Effector CD4-positive, alpha-beta T cell (primary cell): Measurements from ENCODE around the gene ANTXR1.

Experiments
- DNase-seq: peaks from one replicate; pipeline ENCODE4 v3.0.0-alpha.2; 2020

The ANTXR1 gene

GRCh38 chr2:69188182-69188900 is 175.4 kb downstream of the ANTXR1 start:
- no peak for DNase-seq

GRCh38 chr2:69190743-69191404 is 177.9 kb downstream of the ANTXR1 start:
- DNase-seq, result no peak

DNA sequence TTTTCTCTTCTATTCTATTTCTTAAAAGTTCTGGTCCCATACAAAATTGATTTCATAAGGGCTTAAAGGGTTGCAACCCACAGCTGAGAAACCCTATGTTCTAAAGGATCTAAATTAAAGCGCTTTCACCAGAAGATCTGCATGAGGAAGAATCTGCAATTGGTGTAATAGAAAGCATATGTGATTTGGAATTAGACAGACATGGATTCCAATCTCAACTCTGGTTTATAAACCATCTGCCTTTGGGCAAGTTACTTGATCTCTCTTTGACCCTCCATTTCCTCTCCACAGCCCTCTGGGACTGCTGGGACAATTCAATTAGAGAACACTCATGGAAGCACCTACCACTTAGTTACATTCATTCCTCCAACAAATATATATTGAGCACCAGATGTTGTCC is 178.7 kb downstream of the ANTXR1 start:
- no peak for DNase-seq

DNA sequence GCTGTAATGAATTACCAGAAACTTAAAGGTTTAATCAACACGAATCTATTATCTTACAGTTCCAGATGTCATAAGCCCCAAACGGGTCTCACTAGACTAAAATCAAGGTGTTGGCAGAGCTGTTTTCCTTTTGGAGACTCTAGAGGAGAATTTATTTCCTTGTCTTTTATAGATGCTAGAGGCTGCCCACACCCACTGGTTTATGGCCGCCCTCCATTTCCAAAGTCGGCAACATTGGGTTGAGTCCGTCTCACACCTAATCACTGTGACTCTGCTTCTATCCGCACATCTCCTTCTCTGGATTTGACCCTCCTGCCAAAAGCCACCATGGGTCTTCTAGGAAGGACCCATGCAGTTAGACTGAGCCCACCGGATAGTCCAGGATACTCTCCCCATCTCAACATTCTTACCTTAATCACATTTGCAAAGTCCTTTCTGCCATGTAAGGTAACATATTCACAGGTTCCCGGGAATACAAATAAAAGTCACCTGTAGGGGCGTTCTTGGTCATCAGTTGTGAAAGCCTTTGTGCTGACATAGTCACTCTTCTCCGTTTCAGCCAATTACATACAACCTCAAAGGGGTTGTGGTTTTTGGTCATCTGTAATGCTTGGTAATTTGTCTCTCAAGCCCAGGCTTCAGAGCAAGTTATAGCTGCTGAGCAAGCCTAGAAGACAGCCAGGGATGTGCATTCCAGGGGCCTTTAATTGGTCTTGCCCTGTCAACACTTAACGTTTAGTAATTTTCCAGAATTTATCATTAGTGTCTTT is 179.4 kb downstream of the ANTXR1 start:
- DNase-seq, result no peak

DNA sequence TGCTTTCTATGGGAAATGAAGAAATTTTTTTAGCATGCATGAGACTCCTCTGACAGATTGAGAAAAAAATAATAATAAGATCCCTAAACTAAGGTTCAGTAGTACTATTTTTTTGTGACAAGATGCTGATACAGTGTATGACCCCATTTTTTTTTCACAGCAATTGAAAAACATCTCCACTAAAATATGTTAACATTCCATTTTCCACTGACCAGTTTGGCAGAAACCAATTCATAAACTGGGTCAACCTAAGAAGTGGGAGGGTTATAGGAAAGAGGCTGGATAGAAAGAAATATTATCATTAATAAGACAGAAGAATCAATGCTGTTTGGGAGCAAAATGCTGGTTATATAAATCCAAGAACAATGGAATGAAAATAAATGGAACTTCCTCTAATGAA is 182.7 kb downstream of the ANTXR1 start:
- DNase-seq, result no peak

- no peak for DNase-seq
These were observed 183.5 kb downstream of the ANTXR1 start for GRCh38 chr2:69196327-69197117.

DNA sequence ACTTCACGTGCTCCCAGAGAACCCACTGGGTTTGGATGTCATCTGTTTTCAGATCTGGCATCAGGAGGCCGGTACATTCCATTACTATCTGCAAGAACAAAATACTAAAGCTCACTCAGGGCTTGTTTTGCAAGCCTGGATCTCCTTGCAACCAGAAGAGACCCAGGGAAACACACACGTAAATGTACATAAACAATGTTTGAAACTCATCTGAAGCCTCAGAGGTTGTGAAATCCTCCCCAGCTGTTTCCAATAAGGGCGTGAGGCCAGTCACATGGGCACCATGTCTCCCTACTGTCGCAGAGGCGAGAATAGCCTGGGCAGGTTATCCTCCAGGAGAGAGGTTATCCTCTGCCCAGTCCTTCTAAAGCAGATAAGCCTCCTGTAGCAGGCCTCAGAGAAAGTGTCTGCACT is 187.1 kb downstream of the ANTXR1 start:
- no peak for DNase-seq

- DNase-seq, result no peak
These were observed 188.3 kb downstream of the ANTXR1 start for GRCh38 chr2:69201259-69201658.

GRCh38 chr2:69202327-69202726 is 189.3 kb downstream of the ANTXR1 start:
- DNase-seq, result no peak

GRCh38 chr2:69203166-69203985 is 190.4 kb downstream of the ANTXR1 start:
- DNase-seq, result no peak

DNA sequence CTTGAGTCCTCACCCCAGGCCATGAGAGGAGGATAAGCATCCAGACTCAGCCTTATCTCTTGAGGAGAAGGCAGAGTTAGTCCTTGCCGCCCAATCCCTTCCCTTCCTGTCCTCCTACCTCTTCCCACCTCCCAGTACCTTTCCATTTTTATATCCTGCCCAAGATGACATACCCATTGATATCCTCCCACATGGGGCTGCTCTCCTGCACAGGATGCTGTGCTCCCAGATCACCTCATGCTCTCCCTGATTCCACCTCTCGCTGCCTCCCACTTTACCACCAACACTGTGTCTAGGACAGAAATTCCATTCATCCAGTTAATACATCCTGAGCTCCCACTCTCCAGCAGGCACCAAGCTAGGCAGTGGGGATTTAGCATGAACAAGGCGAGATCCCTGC is 191.7 kb downstream of the ANTXR1 start:
- no peak for DNase-seq

DNA sequence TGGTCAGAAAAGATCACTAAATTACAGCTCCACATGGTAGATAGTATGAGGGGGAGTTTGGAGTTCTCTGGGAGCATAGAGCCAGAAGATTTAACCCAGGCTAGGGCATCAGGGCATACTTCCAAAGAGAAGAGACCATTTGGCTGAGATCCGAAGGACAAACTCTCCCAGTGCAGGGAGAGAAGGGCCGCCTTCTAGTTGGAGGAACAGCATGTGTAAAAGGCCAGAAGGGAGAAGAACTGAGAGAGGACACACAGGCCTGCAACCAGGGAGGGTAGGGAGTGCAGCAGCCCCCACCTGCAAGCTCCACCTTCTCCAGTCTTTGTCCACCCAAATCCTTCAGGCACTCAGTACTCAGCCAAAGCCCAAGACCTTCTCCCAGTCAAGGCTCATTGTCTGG is 192.1 kb downstream of the ANTXR1 start:
- DNase-seq, result no peak

GRCh38 chr2:69205491-69205890 is 192.5 kb downstream of the ANTXR1 start:
- no peak for DNase-seq

DNA sequence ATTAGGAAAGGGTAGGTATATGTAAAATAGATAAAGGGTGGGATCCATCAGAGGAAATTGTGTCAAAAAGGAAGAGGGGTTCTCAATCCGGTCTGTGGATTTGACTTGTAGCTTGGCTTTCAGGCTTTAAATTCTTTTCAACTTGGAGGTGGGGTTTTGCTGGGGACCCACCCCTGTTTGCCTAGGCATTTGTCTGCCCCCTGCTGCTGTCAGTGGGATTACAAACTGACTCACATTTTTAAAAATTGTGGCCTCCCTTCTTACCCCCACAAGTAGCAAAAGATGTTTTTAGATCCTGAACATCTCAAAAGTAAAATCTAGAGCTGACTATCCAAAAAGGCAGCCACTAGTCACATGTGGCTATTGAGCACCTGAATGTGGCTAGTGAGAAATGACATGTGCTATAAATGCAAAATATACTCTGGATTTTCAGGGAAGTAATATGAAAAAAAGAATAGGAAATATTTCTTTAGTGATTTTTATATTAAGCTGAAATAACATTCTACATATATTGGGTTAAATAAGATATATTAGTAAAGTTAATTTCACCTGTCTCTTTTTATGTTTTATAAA is 195.1 kb downstream of the ANTXR1 start:
- DNase-seq, result no peak

- no peak for DNase-seq
These were observed 196.5 kb downstream of the ANTXR1 start for GRCh38 chr2:69209482-69209881.

- DNase-seq, result no peak
These were observed 197.4 kb downstream of the ANTXR1 start for GRCh38 chr2:69210385-69210784.

DNA sequence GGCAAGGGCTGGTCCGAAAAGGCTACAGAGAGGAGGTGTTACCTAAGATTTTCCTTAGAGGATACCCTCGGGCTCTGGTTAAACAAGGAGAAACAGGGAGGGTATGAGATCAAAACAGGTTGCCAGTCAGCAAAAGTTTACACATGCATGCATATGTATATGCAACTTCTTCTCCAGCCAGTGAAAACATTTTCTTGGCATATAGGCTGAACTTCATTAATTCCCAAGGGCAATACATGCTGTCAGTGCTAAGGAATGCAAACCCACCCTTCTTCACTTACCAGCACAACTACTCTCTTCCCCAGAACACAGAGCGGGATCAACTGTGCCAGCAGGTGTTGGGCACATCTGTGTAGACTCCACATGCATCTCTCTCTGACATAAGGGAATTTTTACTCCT is 198.1 kb downstream of the ANTXR1 start:
- no peak for DNase-seq

- no peak for DNase-seq
These were observed 198.7 kb downstream of the ANTXR1 start for GRCh38 chr2:69211686-69212085.

DNA sequence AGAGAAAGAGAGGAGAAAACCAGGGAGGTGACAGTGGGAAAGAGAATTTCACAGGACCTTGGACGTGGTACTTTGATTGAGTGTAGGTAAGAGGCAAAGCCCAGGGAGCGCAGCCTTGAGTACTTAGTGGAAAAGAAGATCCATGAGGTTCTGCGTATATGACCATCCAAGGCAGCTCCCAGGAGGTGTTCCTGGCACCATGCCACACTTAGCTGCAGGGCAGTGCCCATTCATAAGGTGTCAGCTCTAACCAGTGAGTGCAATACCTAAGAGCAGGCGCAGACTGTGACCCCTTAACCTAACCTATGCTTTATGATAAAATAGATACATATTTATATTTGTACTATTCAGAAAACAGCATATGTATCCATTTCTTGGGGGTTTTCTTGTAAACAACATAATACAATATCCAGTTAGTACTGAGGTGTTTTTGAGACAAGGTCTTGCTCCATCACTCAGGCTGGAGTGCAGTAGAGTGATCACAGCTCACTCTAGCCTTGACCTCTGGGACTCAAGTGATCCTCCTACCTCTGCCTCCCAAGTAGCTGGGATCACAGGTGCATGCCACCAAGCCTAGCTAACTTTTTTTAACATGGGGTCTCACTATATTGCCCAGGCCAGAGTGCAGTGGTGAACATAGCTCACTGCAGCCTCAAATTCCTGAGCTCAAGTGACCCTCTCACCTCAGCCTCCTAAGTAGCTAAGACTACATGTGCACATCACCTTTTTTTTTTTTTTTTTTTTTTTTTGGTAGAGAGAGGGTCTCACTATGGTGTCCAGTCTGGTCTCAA is 199.5 kb downstream of the ANTXR1 start:
- no peak for DNase-seq

GRCh38 chr2:69213201-69213600 is 200.2 kb downstream of the ANTXR1 start:
- DNase-seq, result no peak

- DNase-seq, result no peak
These were observed 200.8 kb downstream of the ANTXR1 start for GRCh38 chr2:69213782-69214181.
